Myocyte (in vitro differentiated cells): ENCODE measurements around the gene RNASE8. TPM values are rescaled to one million over a fixed set of nuclear protein-coding genes. Genes with fewer than 3 reads are reported as not detected.
"Not testable (repeated sequence)": the region's sequence is repeated elsewhere in the genome, so short reads cannot be mapped to it uniquely, and the experiment has no call there.

Source experiments
- DNase-seq: peaks from one replicate; pipeline ENCODE4 v3.0.0-alpha.2; 2012; ENCODE audit warnings: low read depth
- polyA plus RNA-seq: library from polyadenylated mRNA; unstranded; fragments of >200 nt; gene quantifications from one replicate; pipeline ENCODE4 v1.2.1, GENCODE V29; 2012; ENCODE audit warnings: missing spikeins
- total RNA-seq: library from RNA; depleted of rRNA; stranded (reverse); fragments of >200 nt; gene quantifications from 2 replicates; pipeline ENCODE4 v1.2.3, GENCODE V29; 2014

The RNASE8 gene
- total RNA-seq, result not detected in 2 replicates
- not detected for polyA plus RNA-seq

- peak; percentile 47 for DNase-seq
Observed at GRCh38 chr14:21057803-21058675, at the start of gene RNASE8. TSS of gene RNASE8 (plus strand) at chr14:21057822. CDS start at chr14:21057893, 71 bp downstream.

- DNase-seq, result not testable (repeated sequence)
Observed at GRCh38 chr14:21009721-21010120, 47.9 kb upstream of the RNASE8 start.

GRCh38 chr14:21011136-21011535, 46.5 kb upstream of the RNASE8 start:
- no peak for DNase-seq

- DNase-seq, result peak; percentile 94
Observed at GRCh38 chr14:21014761-21015190, 42.8 kb upstream of the RNASE8 start.

GRCh38 chr14:21015312-21015711, 42.3 kb upstream of the RNASE8 start:
- DNase-seq, result no peak

- no peak for DNase-seq
Observed at GRCh38 chr14:21016413-21017190, 41.0 kb upstream of the RNASE8 start.

- no peak for DNase-seq
Observed at GRCh38 chr14:21017528-21018245, 39.9 kb upstream of the RNASE8 start.

GRCh38 chr14:21018286-21018685, 39.3 kb upstream of the RNASE8 start:
- DNase-seq, result no peak

- no peak for DNase-seq
Observed at GRCh38 chr14:21018781-21019180, 38.8 kb upstream of the RNASE8 start.

- DNase-seq, result no peak
Observed at GRCh38 chr14:21019366-21019765, 38.3 kb upstream of the RNASE8 start.

- DNase-seq, result no peak
Observed at GRCh38 chr14:21020977-21021545, 36.6 kb upstream of the RNASE8 start.

GRCh38 chr14:21022686-21023085, 34.9 kb upstream of the RNASE8 start:
- DNase-seq, result no peak

- DNase-seq, result no peak
Observed at GRCh38 chr14:21023174-21023573, 34.4 kb upstream of the RNASE8 start.

GRCh38 chr14:21023817-21024584, 33.6 kb upstream of the RNASE8 start:
- DNase-seq, result no peak

GRCh38 chr14:21024585-21025370, 32.8 kb upstream of the RNASE8 start, which contains the start of gene NDRG2:
TSS of gene NDRG2 (minus strand) at chr14:21025061. CDS start at chr14:21023315, 1,746 bp downstream.
- DNase-seq, result peak; percentile 65

- peak; percentile 50 for DNase-seq
Observed at GRCh38 chr14:21025371-21026273, 32.0 kb upstream of the RNASE8 start.

- no peak for DNase-seq
Observed at GRCh38 chr14:21026274-21026987, 31.2 kb upstream of the RNASE8 start.

- peak; percentile 47 for DNase-seq
Observed at GRCh38 chr14:21026988-21027315, 30.7 kb upstream of the RNASE8 start.
